Measurements from ENCODE around the gene BMP8B. TPM values are rescaled to one million over a fixed set of nuclear protein-coding genes. Genes with fewer than 3 reads are reported as not detected.

Gene BMP8B
- total and polyA plus RNA-seq, 2 donors (not counting 1 experiment from before 2014, with no cell fraction given) = 1.5 to 2.3 TPM

GRCh38 chr1:39836595-39837110 is 48.0 kb upstream of the BMP8B start:
- Histone ChIP-seq H3K4me2 (replicated peaks; ENCODE audit: low read depth, low read length, poor library complexity, severe bottlenecking) (no peak overlapping the region), H3K4me1 (ENCODE audit: control insufficient read depth in 2 of 2, insufficient read depth in 2 of 2, low read length in 2 of 2) (no peaks in the 10 kb centered on the region), H3K36me3 (replicated peaks in 1 of 2; ENCODE audit: control extremely low read depth in 1 of 2, control insufficient read depth in 1 of 2, extremely low read depth in 1 of 2, insufficient read depth in 2 of 2, low read length in 1 of 2) (peaks cover 0 to 24% of the 10 kb centered on the region in 2 experiments), H3K79me2 (ENCODE audit: control insufficient read depth, insufficient read depth, low read length) (no peaks in the 10 kb centered on the region), H3K4me3 (ENCODE audit: control extremely low read depth in 1 of 5, extremely low read depth in 1 of 5, insufficient read depth in 1 of 5, low read depth in 2 of 5, low read length in 4 of 5) (no peak overlapping the region), H3K27ac (ENCODE audit: low read length in 2 of 2) (no peak overlapping the region), H3K9me3 (ENCODE audit: control extremely low read depth in 1 of 3, control insufficient read depth in 2 of 3, insufficient read depth in 1 of 3, low read length in 2 of 3) (no peaks in the 10 kb centered on the region), H2AFZ (ENCODE audit: insufficient read depth, low read depth, low read length, poor library complexity, severe bottlenecking) (no peak overlapping the region), H3K9ac (ENCODE audit: low read length) (no peak overlapping the region), H3K27me3 (replicated peaks in 1 of 4; ENCODE audit: control extremely low read depth in 1 of 4, control insufficient read depth in 3 of 4, insufficient read depth in 4 of 4, low read length in 3 of 4) (no peaks in the 10 kb centered on the region), H4K20me1 (ENCODE audit: control insufficient read depth, insufficient read depth, low read length, poor library complexity, severe bottlenecking) (no peaks in the 10 kb centered on the region)
- Mint-ChIP-seq H3K4me3 (no peak overlapping the region), H3K27ac (no peak overlapping the region), H3K27me3 (no peaks in the 10 kb centered on the region), H3K9me3 (ENCODE audit: insufficient read depth) (no peaks in the 10 kb centered on the region), H3K4me1 (no peaks in the 10 kb centered on the region)
- POLR2A ChIA-PET = no interaction called here
- TF ChIP-seq CTCF (IDR thresholded peaks at IDR 0.05) = no peak
- TF ChIP-seq EZH2 (IDR thresholded peaks at IDR 0.05; ENCODE audit: borderline replicate concordance, insufficient read depth, low read depth, low read length, poor library complexity, severe bottlenecking) = no peak
- 96% methylated on average over 2 of the region's 3 CpGs for WGBS (ENCODE audit: insufficient coverage)
- intact Hi-C loops (cut with micrococcal nuclease) = no loop called here
- DNase-seq (no peak), ATAC-seq (ENCODE audit: low read depth) (no peak)
- CTCF ChIA-PET = interaction anchor here (2.9 kb wide), 1 partner anchor 65 kb away, joined by 8 read pairs; the partner anchor contains the start of gene MYCL

GRCh38 chr1:39835935-39836594 is 47.4 kb upstream of the BMP8B start:
- Histone ChIP-seq H2AFZ (ENCODE audit: insufficient read depth, low read depth, low read length, poor library complexity, severe bottlenecking) (no peak overlapping the region), H4K20me1 (ENCODE audit: control insufficient read depth, insufficient read depth, low read length, poor library complexity, severe bottlenecking) (no peaks in the 10 kb centered on the region), H3K4me3 (ENCODE audit: control extremely low read depth in 1 of 5, extremely low read depth in 1 of 5, insufficient read depth in 1 of 5, low read depth in 2 of 5, low read length in 4 of 5) (no peak overlapping the region), H3K9ac (ENCODE audit: low read length) (no peak overlapping the region), H3K4me1 (ENCODE audit: control insufficient read depth in 2 of 2, insufficient read depth in 2 of 2, low read length in 2 of 2) (no peaks in the 10 kb centered on the region), H3K4me2 (replicated peaks; ENCODE audit: low read depth, low read length, poor library complexity, severe bottlenecking) (no peak overlapping the region), H3K27ac (ENCODE audit: low read length in 2 of 2) (no peak overlapping the region), H3K79me2 (ENCODE audit: control insufficient read depth, insufficient read depth, low read length) (no peaks in the 10 kb centered on the region), H3K36me3 (replicated peaks in 1 of 2; ENCODE audit: control extremely low read depth in 1 of 2, control insufficient read depth in 1 of 2, extremely low read depth in 1 of 2, insufficient read depth in 2 of 2, low read length in 1 of 2) (peaks cover 0 to 18% of the 10 kb centered on the region in 2 experiments), H3K9me3 (ENCODE audit: control extremely low read depth in 1 of 3, control insufficient read depth in 2 of 3, insufficient read depth in 1 of 3, low read length in 2 of 3) (no peaks in the 10 kb centered on the region), H3K27me3 (replicated peaks in 1 of 4; ENCODE audit: control extremely low read depth in 1 of 4, control insufficient read depth in 3 of 4, insufficient read depth in 4 of 4, low read length in 3 of 4) (no peaks in the 10 kb centered on the region)
- Mint-ChIP-seq H3K27me3 (no peaks in the 10 kb centered on the region), H3K4me3 (no peak overlapping the region), H3K9me3 (ENCODE audit: insufficient read depth) (no peaks in the 10 kb centered on the region), H3K27ac (no peak overlapping the region), H3K4me1 (no peaks in the 10 kb centered on the region)
- TF ChIP-seq EZH2 (IDR thresholded peaks at IDR 0.05; ENCODE audit: borderline replicate concordance, insufficient read depth, low read depth, low read length, poor library complexity, severe bottlenecking) = no peak
- no peak for TF ChIP-seq CTCF (IDR thresholded peaks at IDR 0.05)
- POLR2A ChIA-PET = no interaction called here
- intact Hi-C loops (cut with micrococcal nuclease) = no loop called here
- CTCF ChIA-PET = interaction anchor here (2.9 kb wide), 1 partner anchor 66 kb away, joined by 8 read pairs; the partner anchor contains the start of gene MYCL
- 100% methylated on average over 1 of the region's 7 CpGs for WGBS (ENCODE audit: insufficient coverage)
- DNase-seq (no peak), ATAC-seq (ENCODE audit: low read depth) (no peak)

All from B cell (primary cell).